Right lobe of liver (tissue), 6 donors: ENCODE measurements around the gene DLL4. TPM values are rescaled to one million over a fixed set of nuclear protein-coding genes. Genes with fewer than 3 reads are reported as not detected.

Experiments used
- ATAC-seq, 4 donors: fragments of 200-7000 bp; cut with Tn5 transposase; one replicate each; pipeline ENCODE4 v1.9.1; 2020; ENCODE audit warnings: mild to moderate bottlenecking in 4 of 4, moderate library complexity in 4 of 4
- DNase-seq, 3 donors: peaks; one replicate each; pipeline ENCODE4 v3.0.0-alpha.2; 2020
- H3K27ac ChIP-seq, 3 donors: fragments of 200-600 bp; one replicate each; pipeline ENCODE4 v1.8.0; 2022
- H3K27me3 ChIP-seq, 2 donors: fragments of 200-600 bp; one replicate each; pipeline ENCODE4 v1.8.0; 2022
- H3K36me3 ChIP-seq, 4 donors: fragments of 200-600 bp; sonication (generic) in 1 of 4; one replicate each; pipeline versions ENCODE4 v1.5.1 to v1.8.0; 2017 to 2022; ENCODE audit warnings: control low read depth in 1 of 4
- H3K4me1 ChIP-seq, 4 donors: fragments of 200-600 bp; sonication (generic) in 1 of 4; one replicate each; pipeline versions ENCODE4 v1.5.1 to v1.8.0; 2017 to 2022; ENCODE audit warnings: control low read depth in 1 of 4
- H3K4me3 ChIP-seq, 3 donors: fragments of 200-600 bp; one replicate each; pipeline ENCODE4 v1.8.0; 2022
- H3K9me3 ChIP-seq, 4 donors: fragments of 200-600 bp; sonication (generic) in 1 of 4; one replicate each; pipeline versions ENCODE4 v1.5.1 to v1.8.0; 2017 to 2022; ENCODE audit warnings: control low read depth in 1 of 4
- POLR2A ChIP-seq: fragments of 450-650 bp; IDR thresholded peaks from one replicate; pipeline ENCODE4 v1.6.1; 2017; ENCODE audit warnings: antibody characterized with exemption, mild to moderate bottlenecking
- WGBS: methylation state at CpG from one replicate; pipeline ENCODE4 v1.1.6; 2018; ENCODE audit warnings: low coverage, low lambda C conversion rate; ENCODE audit not compliant: insufficient coverage; ENCODE audit errors: missing lambda C conversion rate; 5-methylcytosine and 5-hydroxymethylcytosine counted together
- intact Hi-C, 2 donors: fragments of 100-400 bp; cut with DNase I; formaldehyde crosslinking; loops; one replicate each; pipeline versions ENCODE4 v1.11.2 to v1.14.1; 2022
- total RNA-seq, 6 experiments: library from RNA; depleted of rRNA in 2 of 6; stranded (reverse); fragments of >200 nt in 2 of 6; fragmentation: NEBNext Ultra II Directional in 3 of 6; extraction: Animal tissue kit (Norgen Biotek cat#: 25700) in 3 of 6; gene quantifications; one replicate each; pipeline versions ENCODE4 v1.1.0 to v1.2.4, GENCODE V29; 2016 to 2023
- TF ChIP-seq, protein P1 (sequence below), 4 donors: fragments of 200-600 bp in 3 of 4; fragments of 450-650 bp in 1 of 4; IDR thresholded peaks; one replicate each; pipeline versions ENCODE4 v1.5.1 to v1.8.0; 2016 to 2022; ENCODE audit warnings: antibody characterized with exemption in 4 of 4, mild to moderate bottlenecking in 2 of 4
- donor health status: DM: no; HTN: yes; CAD: no.
- donor health status: DM: no; HTN: no; CAD: no.
- donor health status: DM: no; HTN: no; CAD: no.
- donor health status: DM: no; HTN: yes; CAD: no.
- donor health status: DM: no; HTN: yes; CAD: no.

Gene DLL4
- total RNA-seq, 6 experiments from 2014 or later = 2.9 to 8.7 (median 4.2) TPM

DNA sequence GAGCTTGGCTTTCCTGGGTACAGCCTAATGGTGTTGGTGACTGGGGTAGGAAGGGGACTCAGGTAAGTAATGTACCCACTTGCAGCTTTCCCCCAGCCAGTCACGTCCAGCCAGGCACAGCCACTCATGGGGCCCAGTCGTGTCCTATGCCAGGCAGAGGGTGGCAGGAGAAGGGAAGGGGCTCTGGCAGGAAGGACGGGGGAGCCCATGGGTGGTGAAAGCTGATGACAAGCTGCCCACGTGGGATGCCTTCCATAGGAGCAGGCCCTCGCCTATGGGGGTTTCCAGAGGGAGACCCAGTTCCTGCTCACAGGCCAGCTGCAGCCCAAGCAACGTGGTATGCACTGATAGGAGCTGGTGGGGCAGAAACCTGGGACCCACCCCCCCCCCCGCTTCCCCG, 34.9 kb downstream of the DLL4 start:
- ATAC-seq = no peak
- 100% methylated on average over 1 of the region's 8 CpGs for WGBS

DNA sequence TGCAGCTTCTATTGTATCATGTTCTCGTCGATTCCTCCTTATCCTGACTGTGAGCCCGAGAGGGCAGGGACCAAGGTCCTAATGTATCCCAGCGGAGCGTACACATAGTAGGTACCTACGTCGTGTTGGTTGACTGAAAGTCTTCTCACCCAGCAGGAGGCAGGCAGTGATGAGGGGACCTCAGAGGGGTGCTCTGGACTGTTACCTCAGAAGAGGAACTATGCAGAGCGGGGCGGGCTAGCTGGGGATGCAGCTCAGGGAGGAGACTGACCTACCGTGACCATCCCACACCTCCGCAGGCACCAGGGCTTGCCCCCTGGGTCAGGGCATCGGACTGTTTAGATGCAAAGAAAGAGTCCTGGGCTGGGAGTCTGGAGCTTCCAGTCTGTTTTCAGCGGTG, 35.5 kb downstream of the DLL4 start:
- DNase-seq (no peak), ATAC-seq (no peak)
- H3K27me3 ChIP-seq = no peaks in the 10 kb centered on the region
- no peak overlapping the region for H3K4me3 ChIP-seq
- H3K4me1 ChIP-seq = peaks cover 0 to 6% (median 0%) of the 10 kb centered on the region in 4 donors
- TF ChIP-seq POLR2A = no peak
- TF ChIP-seq, protein P1, sequence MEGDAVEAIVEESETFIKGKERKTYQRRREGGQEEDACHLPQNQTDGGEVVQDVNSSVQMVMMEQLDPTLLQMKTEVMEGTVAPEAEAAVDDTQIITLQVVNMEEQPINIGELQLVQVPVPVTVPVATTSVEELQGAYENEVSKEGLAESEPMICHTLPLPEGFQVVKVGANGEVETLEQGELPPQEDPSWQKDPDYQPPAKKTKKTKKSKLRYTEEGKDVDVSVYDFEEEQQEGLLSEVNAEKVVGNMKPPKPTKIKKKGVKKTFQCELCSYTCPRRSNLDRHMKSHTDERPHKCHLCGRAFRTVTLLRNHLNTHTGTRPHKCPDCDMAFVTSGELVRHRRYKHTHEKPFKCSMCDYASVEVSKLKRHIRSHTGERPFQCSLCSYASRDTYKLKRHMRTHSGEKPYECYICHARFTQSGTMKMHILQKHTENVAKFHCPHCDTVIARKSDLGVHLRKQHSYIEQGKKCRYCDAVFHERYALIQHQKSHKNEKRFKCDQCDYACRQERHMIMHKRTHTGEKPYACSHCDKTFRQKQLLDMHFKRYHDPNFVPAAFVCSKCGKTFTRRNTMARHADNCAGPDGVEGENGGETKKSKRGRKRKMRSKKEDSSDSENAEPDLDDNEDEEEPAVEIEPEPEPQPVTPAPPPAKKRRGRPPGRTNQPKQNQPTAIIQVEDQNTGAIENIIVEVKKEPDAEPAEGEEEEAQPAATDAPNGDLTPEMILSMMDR (IDR thresholded peaks at IDR 0.05) = no peak
- no peaks in the 10 kb centered on the region for H3K36me3 ChIP-seq
- H3K27ac ChIP-seq = no peak overlapping the region
- intact Hi-C loops = no loop called here
- no peaks in the 10 kb centered on the region for H3K9me3 ChIP-seq
- 86% methylated on average over 7 of the region's 13 CpGs for WGBS

More for the DNA sequence above, 34.9 kb downstream of the DLL4 start:
- H3K9me3 ChIP-seq = no peaks in the 10 kb centered on the region
- no peak overlapping the region for H3K27ac ChIP-seq
- intact Hi-C loops = no loop called here
- DNase-seq = no peak
- peaks cover 0 to 6% (median 0%) of the 10 kb centered on the region in 4 donors for H3K4me1 ChIP-seq
- no peak overlapping the region for H3K4me3 ChIP-seq
- TF ChIP-seq, protein P1 (IDR thresholded peaks at IDR 0.05) = no peak
- no peak for TF ChIP-seq POLR2A
- H3K27me3 ChIP-seq = no peaks in the 10 kb centered on the region
- no peaks in the 10 kb centered on the region for H3K36me3 ChIP-seq

DNA sequence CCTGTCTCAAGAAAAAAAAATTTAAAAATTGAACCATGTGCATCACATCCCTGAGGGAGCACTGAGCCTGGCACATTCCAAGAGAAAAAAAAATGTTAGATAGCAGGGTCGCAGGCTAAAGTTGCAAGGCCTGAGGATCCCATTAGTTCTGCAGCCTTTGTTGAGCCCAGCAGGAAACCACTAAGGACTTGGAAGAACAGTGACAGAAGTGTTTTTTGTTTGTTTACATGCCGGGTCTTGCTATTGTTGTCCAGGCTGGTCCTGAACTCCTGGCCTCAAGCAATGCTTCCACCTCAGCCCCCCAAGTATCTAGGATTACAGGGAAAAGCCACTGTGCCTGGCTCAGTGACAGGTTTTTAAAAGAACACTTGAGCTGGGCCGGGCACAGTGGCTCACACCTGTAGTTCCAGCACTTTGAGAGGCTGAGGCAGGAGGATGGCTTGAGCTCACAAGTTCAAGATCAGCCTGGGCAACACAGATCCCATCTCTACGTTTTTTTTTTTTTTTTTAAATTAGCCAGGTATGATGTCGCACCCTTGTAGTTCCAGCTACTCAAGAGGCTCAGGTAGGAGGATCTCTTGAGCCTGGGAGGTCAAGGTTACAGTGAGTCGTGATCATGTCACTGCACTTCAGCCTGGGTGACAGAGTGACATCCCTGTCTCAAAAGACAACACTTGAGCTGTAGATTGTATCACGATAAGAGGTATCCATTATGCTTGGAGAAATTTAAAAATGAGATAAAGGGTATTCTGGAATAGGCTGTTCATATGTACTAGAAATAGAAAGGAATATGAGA, 39.3 kb downstream of the DLL4 start:
- DNase-seq = no peak
- Histone ChIP-seq H3K27me3 (no peaks in the 10 kb centered on the region), H3K4me3 (no peak overlapping the region), H3K36me3 (no peaks in the 10 kb centered on the region), H3K4me1 (peaks cover 0 to 6% (median 0%) of the 10 kb centered on the region in 4 donors), H3K9me3 (no peaks in the 10 kb centered on the region), H3K27ac (no peak overlapping the region)
- WGBS = 58% methylated on average over 7 of the region's 7 CpGs
- intact Hi-C loops = no loop called here
- no peak for TF ChIP-seq POLR2A
- TF ChIP-seq, protein P1 (IDR thresholded peaks at IDR 0.05) = no peak
- ATAC-seq = no peak

DNA sequence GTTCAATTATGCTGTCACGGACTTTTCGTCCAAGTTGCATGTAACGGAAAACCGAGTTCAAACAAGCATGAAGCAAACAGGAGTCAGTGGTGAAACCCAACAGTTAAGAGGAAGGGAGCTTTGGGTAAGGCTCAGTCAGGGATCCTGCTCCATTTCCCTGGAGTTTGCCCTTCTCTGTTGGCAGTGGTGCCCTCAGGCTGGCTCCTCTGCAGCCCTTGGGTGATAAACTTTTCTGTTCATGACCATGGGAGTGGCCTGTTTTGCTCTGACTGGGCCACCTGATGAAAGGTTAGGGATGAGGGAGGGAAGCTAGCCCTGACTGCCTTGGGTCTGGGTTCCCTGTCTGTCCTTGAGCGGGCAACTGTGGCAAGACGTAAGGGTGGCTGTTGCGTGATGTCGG, 40.2 kb downstream of the DLL4 start:
- Histone ChIP-seq H3K27me3 (no peaks in the 10 kb centered on the region), H3K9me3 (no peaks in the 10 kb centered on the region), H3K27ac (no peak overlapping the region), H3K4me1 (peaks cover 0 to 6% (median 0%) of the 10 kb centered on the region in 4 donors), H3K36me3 (no peaks in the 10 kb centered on the region), H3K4me3 (no peak overlapping the region)
- TF ChIP-seq, protein P1 (IDR thresholded peaks at IDR 0.05) = no peak
- TF ChIP-seq POLR2A = no peak
- ATAC-seq (peak; percentile 49 to 83 (median 60)), DNase-seq (no peak)
- intact Hi-C loops = no loop called here
- WGBS = 79% methylated on average over 6 of the region's 8 CpGs
